ENCODE results near the gene TAAR9. TPM values are rescaled to one million over a fixed set of nuclear protein-coding genes. Genes with fewer than 3 reads are reported as not detected.

TAAR9 gene, protein sequence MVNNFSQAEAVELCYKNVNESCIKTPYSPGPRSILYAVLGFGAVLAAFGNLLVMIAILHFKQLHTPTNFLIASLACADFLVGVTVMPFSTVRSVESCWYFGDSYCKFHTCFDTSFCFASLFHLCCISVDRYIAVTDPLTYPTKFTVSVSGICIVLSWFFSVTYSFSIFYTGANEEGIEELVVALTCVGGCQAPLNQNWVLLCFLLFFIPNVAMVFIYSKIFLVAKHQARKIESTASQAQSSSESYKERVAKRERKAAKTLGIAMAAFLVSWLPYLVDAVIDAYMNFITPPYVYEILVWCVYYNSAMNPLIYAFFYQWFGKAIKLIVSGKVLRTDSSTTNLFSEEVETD
- total RNA-seq (2014; rRNA removed; shearing (Covaris generic)) (not detected in 2 replicates), polyA plus RNA-seq (2016; fragmentation: Nextera tagmentation; extraction: Ambion mirVana) (not detected in 2 replicates)

DNA sequence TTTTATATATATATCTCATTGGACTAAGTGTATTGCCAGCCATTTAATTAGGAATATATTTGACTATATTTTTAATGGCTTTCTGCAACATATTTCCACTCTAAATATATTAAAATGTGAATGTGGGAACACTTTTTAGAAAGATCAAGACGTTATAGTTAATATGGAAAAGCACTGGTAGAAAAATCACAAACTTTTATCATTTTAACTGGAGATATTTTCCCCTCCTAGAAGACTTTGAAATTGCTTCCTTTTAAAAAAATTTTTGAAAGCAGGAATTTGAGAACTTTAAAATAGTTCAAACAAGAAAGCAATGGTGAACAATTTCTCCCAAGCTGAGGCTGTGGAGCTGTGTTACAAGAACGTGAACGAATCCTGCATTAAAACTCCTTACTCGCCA, at the start of gene TAAR9:
TSS of gene TAAR9 (plus strand) at position 301 of the 400 bp plus-strand sequence. CDS start at position 314, 13 bp downstream.
- TF ChIP-seq EZH2 (IDR thresholded peaks at IDR 0.05; ENCODE audit: insufficient read depth, poor library complexity, severe bottlenecking) (no peak), EZH2phosphoT487 (IDR thresholded peaks at IDR 0.05; ENCODE audit: insufficient read depth, low read depth) (no peak)
- Histone ChIP-seq H3K79me2 (ENCODE audit: insufficient read depth) (no peaks in the 10 kb centered on the region), H3K4me1 (ENCODE audit: insufficient read depth) (no peaks in the 10 kb centered on the region), H4K20me1 (ENCODE audit: insufficient read depth) (no peaks in the 10 kb centered on the region), H3K9me3 (ENCODE audit: low read depth) (no peaks in the 10 kb centered on the region), H2AFZ (no peak within 1 kb of the TSS), H3K4me2 (ENCODE audit: unreplicated experiment) (no peak within 1 kb of the TSS), H3K9ac (no peak within 1 kb of the TSS), H3K27me3 (replicated peaks; ENCODE audit: insufficient read depth) (peaks cover 57% of the 10 kb centered on the region), H3K36me3 (ENCODE audit: low read depth) (no peaks in the 10 kb centered on the region), H3K27ac (no peak within 1 kb of the TSS), H3F3A (ENCODE audit: insufficient read depth) (no peaks in the 10 kb centered on the region), H3K9me2 (ENCODE audit: insufficient read depth) (no peaks in the 10 kb centered on the region), H3K4me3 (no peak within 1 kb of the TSS)
- in situ Hi-C loops (cut with MboI), result loop anchor here (25.0 kb wide), 1 partner anchor 249 kb away; the partner anchor contains the start of gene SLC18B1
- WGBS, 2 experiments (ENCODE audit: low coverage in 1 of 2, low lambda C conversion rate in 2 of 2, missing lambda C conversion rate in 2 of 2), result 29 to 33% methylated on average over 4 of the region's 4 CpGs
- no peak for DNase-seq

DNA sequence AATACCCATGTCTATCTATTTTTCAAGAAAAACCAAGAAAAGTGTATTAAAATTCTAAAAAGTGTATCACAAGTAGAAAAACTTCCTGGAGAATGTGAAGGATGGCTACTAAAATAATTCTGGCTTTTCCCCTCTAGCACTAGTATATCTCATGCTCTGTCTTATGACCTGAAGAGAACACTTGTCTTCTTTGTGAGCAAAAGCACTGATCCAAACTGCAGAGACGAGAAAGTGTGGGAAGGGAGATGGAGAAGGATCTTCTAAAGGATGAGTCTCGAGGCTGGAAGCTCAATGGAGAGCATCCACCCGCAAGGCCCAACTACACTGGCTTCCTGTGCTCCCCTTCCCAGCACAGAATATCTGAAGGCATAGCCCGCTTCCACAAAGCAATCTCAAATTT, 48.7 kb upstream of the TAAR9 start:
- in situ Hi-C loops (cut with MboI), result loop anchor here (10.0 kb wide), 1 partner anchor 185 kb away; no protein-coding TSS in a partner anchor
- peaks cover 98% of the 10 kb centered on the region for H3K79me2 ChIP-seq (ENCODE audit: insufficient read depth)
- 87 to 89% methylated on average over 4 of the region's 4 CpGs for WGBS, 2 experiments (ENCODE audit: low coverage in 1 of 2, low lambda C conversion rate in 2 of 2, missing lambda C conversion rate in 2 of 2)

DNA sequence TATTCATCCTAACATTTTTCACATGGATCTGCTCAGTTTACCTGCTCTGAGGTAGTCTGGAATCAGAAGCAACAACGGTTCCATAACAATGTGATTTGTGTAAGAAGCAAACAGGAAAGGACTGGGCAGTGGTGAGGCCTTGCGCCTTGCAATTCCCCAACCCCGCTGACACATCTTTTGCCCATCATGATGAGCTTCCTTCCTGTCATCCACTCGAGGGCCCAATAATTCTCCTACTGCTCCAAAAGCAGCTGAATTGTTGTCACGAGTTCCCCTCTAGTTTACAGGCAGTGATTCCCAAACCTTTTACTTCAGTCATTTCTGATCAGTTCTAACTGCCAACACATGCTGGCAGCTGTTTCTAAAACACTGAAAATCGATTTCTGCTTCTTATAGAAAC, 48.1 kb upstream of the TAAR9 start:
- Histone ChIP-seq H3K4me2 (ENCODE audit: unreplicated experiment) (peak overlapping the region; percentile 89), H3K79me2 (ENCODE audit: insufficient read depth) (peaks cover 98% of the 10 kb centered on the region), H3K9me2 (ENCODE audit: insufficient read depth) (no peaks in the 10 kb centered on the region), H3K27me3 (replicated peaks; ENCODE audit: insufficient read depth) (no peaks in the 10 kb centered on the region), H4K20me1 (ENCODE audit: insufficient read depth) (no peaks in the 10 kb centered on the region), H3K4me3 (peak overlapping the region; percentile 60), H3K27ac (peak overlapping the region; percentile 91), H3K4me1 (ENCODE audit: insufficient read depth) (peaks cover 30% of the 10 kb centered on the region), H2AFZ (peak overlapping the region; percentile 75), H3K9me3 (ENCODE audit: low read depth) (no peaks in the 10 kb centered on the region), H3F3A (ENCODE audit: insufficient read depth) (peaks cover 30% of the 10 kb centered on the region), H3K9ac (peak overlapping the region; percentile 79), H3K36me3 (ENCODE audit: low read depth) (peaks cover 16% of the 10 kb centered on the region; the same call in 1 of the 2 replicates)
- DNase-seq, result peak; percentile 90
- no peak for TF ChIP-seq EZH2 (IDR thresholded peaks at IDR 0.05; ENCODE audit: insufficient read depth, poor library complexity, severe bottlenecking)
- TF ChIP-seq EZH2phosphoT487 (IDR thresholded peaks at IDR 0.05; ENCODE audit: insufficient read depth, low read depth), result no peak
- WGBS, 2 experiments (ENCODE audit: low coverage in 1 of 2, low lambda C conversion rate in 2 of 2, missing lambda C conversion rate in 2 of 2), result 3 to 5% methylated on average over 6 of the region's 6 CpGs
- in situ Hi-C loops (cut with MboI), result no loop called here

More for the DNA sequence above, 48.7 kb upstream of the TAAR9 start:
- Histone ChIP-seq H2AFZ (0 out of 2 replicates have a peak overlapping the region, but pooled peaks have one; percentile 75), H3K4me1 (ENCODE audit: insufficient read depth) (peaks cover 36% of the 10 kb centered on the region), H3K9ac (peak overlapping the region; percentile 79), H3F3A (ENCODE audit: insufficient read depth) (peaks cover 34% of the 10 kb centered on the region), H3K27ac (peak overlapping the region; percentile 91), H3K27me3 (replicated peaks; ENCODE audit: insufficient read depth) (no peaks in the 10 kb centered on the region), H3K36me3 (ENCODE audit: low read depth) (peaks cover 15% of the 10 kb centered on the region; the same call in 1 of the 2 replicates), H3K4me3 (no peak overlapping the region), H3K4me2 (ENCODE audit: unreplicated experiment) (no peak overlapping the region), H3K9me2 (ENCODE audit: insufficient read depth) (no peaks in the 10 kb centered on the region), H3K9me3 (ENCODE audit: low read depth) (no peaks in the 10 kb centered on the region), H4K20me1 (ENCODE audit: insufficient read depth) (0 out of 2 replicates have a peak, but pooled peaks cover 2% of the 10 kb centered on the region)
- TF ChIP-seq EZH2phosphoT487 (IDR thresholded peaks at IDR 0.05; ENCODE audit: insufficient read depth, low read depth), result no peak
- TF ChIP-seq EZH2 (IDR thresholded peaks at IDR 0.05; ENCODE audit: insufficient read depth, poor library complexity, severe bottlenecking), result no peak
- no peak for DNase-seq

DNA sequence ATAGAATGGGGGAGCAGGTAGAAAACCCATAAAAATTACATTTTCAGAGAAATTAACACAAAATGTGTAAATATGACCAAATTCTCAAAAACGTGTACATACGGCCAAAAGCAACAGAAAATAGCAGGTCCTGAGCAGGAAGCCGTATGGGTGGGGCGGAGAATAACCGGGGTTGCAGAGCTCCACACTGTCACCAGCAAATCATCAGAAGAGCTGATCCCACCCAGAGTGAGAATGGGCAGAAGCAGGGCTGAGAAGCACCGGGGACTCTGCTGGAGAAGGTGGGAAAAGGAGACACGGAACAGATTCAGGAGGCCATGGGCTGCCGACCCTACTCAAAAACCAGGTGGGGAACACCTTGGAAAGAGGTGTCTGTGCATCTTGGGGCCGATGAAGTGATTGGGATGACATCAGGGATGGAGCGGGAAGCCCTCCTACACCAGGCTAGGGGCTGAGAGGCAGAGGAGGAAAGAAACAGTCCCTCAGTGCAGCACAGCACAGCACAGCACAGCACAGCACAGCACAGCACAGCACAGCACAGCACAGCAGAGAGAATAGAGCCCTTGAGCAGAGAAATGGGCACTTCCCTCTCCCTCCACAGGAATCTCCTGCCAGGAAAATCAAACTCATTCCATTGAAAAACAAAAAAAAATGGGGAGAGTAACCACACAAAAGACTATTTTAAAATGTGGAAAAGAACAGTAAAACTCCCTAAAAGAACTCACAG, 47.4 kb upstream of the TAAR9 start:
- peaks cover 16% of the 10 kb centered on the region; the same call in 1 of the 2 replicates for H3K36me3 ChIP-seq (ENCODE audit: low read depth)
- no peaks in the 10 kb centered on the region for H3K9me3 ChIP-seq (ENCODE audit: low read depth)
- no peaks in the 10 kb centered on the region for H3K27me3 ChIP-seq (replicated peaks; ENCODE audit: insufficient read depth)
- in situ Hi-C loops (cut with MboI), result no loop called here
- peak; percentile 52 for DNase-seq
- H4K20me1 ChIP-seq (ENCODE audit: insufficient read depth), result no peaks in the 10 kb centered on the region
- peak overlapping the region; percentile 91 for H3K27ac ChIP-seq
- peak overlapping the region; percentile 60 for H3K4me3 ChIP-seq
- peak overlapping the region; percentile 89 for H3K4me2 ChIP-seq (ENCODE audit: unreplicated experiment)
- TF ChIP-seq EZH2 (IDR thresholded peaks at IDR 0.05; ENCODE audit: insufficient read depth, poor library complexity, severe bottlenecking), result no peak
- TF ChIP-seq EZH2phosphoT487 (IDR thresholded peaks at IDR 0.05; ENCODE audit: insufficient read depth, low read depth), result no peak
- peak overlapping the region; percentile 75 for H2AFZ ChIP-seq
- peaks cover 31% of the 10 kb centered on the region for H3K4me1 ChIP-seq (ENCODE audit: insufficient read depth)
- H3K9ac ChIP-seq, result peak overlapping the region; percentile 79
- H3F3A ChIP-seq (ENCODE audit: insufficient read depth), result peaks cover 27% of the 10 kb centered on the region
- H3K9me2 ChIP-seq (ENCODE audit: insufficient read depth), result no peaks in the 10 kb centered on the region
- 6 to 8% methylated on average over 9 to 10 of the region's 10 CpGs for WGBS, 2 experiments (ENCODE audit: low coverage in 1 of 2, low lambda C conversion rate in 2 of 2, missing lambda C conversion rate in 2 of 2)
- H3K79me2 ChIP-seq (ENCODE audit: insufficient read depth), result peaks cover 98% of the 10 kb centered on the region
